Sigmoid colon (tissue), 4 donors: ENCODE data around the gene LHPP.

Experiments
- POLR2A ChIP-seq, 2 donors: fragments of 450-650 bp; IDR thresholded peaks; one replicate each; pipeline ENCODE4 v1.6.1; 2016; ENCODE audit warnings: antibody characterized with exemption in 2 of 2, mild to moderate bottlenecking in 2 of 2, moderate library complexity in 2 of 2
- POLR2AphosphoS5 ChIP-seq, 4 donors: sonication (generic); formaldehyde crosslinking; IDR thresholded peaks; one replicate each; pipeline ENCODE4 v1.6.1; 2017; ENCODE audit warnings: antibody characterized with exemption in 4 of 4
- TF ChIP-seq, protein P1 (sequence below), 4 experiments: fragments of 450-650 bp in 3 of 4; fragments of 200-600 bp in 1 of 4; IDR thresholded peaks; one replicate each; pipeline ENCODE4 v1.5.1; 2016 to 2019; ENCODE audit warnings: antibody characterized with exemption in 4 of 4, mild to moderate bottlenecking in 3 of 4, moderate library complexity in 2 of 4

DNA sequence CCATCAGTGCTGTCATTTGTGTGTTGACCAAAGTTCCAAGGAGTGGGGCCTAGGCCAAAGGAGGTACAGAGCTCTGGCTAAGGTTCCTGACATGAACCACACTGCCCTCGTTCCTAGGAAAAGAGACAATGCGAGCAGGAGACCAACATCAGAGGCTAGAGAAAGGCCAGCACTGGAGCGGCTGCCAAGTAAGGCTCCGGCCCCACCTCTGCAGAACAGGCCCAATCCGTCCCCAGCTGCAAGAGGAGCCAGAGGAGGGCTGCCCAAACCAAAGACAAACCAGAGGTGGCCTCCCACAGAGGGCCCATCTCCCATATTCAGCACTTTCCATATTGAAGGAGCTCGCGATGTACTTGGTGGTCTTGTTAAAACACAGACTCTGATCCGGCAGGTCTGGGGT, 201.6 kb downstream of the LHPP start:
- TF ChIP-seq, protein P1, sequence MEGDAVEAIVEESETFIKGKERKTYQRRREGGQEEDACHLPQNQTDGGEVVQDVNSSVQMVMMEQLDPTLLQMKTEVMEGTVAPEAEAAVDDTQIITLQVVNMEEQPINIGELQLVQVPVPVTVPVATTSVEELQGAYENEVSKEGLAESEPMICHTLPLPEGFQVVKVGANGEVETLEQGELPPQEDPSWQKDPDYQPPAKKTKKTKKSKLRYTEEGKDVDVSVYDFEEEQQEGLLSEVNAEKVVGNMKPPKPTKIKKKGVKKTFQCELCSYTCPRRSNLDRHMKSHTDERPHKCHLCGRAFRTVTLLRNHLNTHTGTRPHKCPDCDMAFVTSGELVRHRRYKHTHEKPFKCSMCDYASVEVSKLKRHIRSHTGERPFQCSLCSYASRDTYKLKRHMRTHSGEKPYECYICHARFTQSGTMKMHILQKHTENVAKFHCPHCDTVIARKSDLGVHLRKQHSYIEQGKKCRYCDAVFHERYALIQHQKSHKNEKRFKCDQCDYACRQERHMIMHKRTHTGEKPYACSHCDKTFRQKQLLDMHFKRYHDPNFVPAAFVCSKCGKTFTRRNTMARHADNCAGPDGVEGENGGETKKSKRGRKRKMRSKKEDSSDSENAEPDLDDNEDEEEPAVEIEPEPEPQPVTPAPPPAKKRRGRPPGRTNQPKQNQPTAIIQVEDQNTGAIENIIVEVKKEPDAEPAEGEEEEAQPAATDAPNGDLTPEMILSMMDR (IDR thresholded peaks at IDR 0.05), result no peak
- TF ChIP-seq POLR2A (IDR thresholded peaks at IDR 0.05) (no peak), POLR2AphosphoS5 (IDR thresholded peaks at IDR 0.05) (no peak)
